Suprapubic skin (tissue), 4 donors: ENCODE data around the gene OLFM1.

Source experiments
- CTCF ChIP-seq, 2 donors: fragments of 200-600 bp in 1 of 2; fragments of 450-650 bp in 1 of 2; sonication (generic) in 1 of 2; IDR thresholded peaks; one replicate each; pipeline ENCODE4 v1.5.1; 2016 to 2019; ENCODE audit warnings: antibody characterized with exemption in 2 of 2, mild to moderate bottlenecking in 1 of 2, moderate library complexity in 1 of 2
- EP300 ChIP-seq: sonication (generic); formaldehyde crosslinking; IDR thresholded peaks from one replicate; pipeline ENCODE4 v1.6.1; 2017; ENCODE audit warnings: antibody characterized with exemption
- POLR2A ChIP-seq, 2 donors: fragments of 450-650 bp; IDR thresholded peaks; one replicate each; pipeline ENCODE4 v1.6.1; 2017; ENCODE audit warnings: antibody characterized with exemption in 2 of 2, mild to moderate bottlenecking in 2 of 2, moderate library complexity in 2 of 2
- POLR2AphosphoS5 ChIP-seq, 3 donors: sonication (generic); formaldehyde crosslinking; IDR thresholded peaks; one replicate each; pipeline ENCODE4 v1.6.1; 2017; ENCODE audit warnings: antibody characterized with exemption in 3 of 3

GRCh38 chr9:135082536-135082935, 4.9 kb upstream of the OLFM1 start:
- TF ChIP-seq POLR2AphosphoS5 (IDR thresholded peaks at IDR 0.05) (no peak), CTCF (IDR thresholded peaks at IDR 0.05) (no peak), POLR2A (IDR thresholded peaks at IDR 0.05) (no peak), EP300 (no peak)
